NCI-H1436 (cell line): ENCODE results near the gene SNAPIN.

ENCODE experiments used
- DNase-seq: peaks from one replicate; lab custom pipeline; 2025; lab: John Stamatoyannopoulos, UW

SNAPIN gene

GRCh38 chr1:153678519-153679336 is 20.2 kb downstream of the SNAPIN start, which contains the start of gene NPR1:
TSS of gene NPR1 (plus strand) at chr1:153678688. CDS start at chr1:153679109, 421 bp downstream.
- no peak for DNase-seq

GRCh38 chr1:153679337-153680119 is 21.0 kb downstream of the SNAPIN start:
- DNase-seq = no peak

DNA sequence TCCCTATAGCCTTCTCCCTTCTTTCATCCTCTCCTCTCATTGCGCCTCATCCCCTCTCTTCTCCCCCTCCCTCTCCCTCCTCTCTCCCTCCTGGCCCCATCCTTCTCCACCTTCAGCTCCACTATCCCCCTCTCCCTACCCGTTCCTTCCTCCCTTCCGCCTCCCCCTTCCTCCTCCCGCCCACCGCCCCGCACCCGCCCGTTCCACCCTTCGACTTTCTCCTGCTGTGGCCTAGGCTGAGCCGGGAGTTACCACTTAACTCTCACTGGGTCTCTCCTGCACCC is 21.6 kb downstream of the SNAPIN start:
- no peak for DNase-seq

GRCh38 chr1:153682730-153683129 is 24.2 kb downstream of the SNAPIN start:
- DNase-seq = no peak

DNA sequence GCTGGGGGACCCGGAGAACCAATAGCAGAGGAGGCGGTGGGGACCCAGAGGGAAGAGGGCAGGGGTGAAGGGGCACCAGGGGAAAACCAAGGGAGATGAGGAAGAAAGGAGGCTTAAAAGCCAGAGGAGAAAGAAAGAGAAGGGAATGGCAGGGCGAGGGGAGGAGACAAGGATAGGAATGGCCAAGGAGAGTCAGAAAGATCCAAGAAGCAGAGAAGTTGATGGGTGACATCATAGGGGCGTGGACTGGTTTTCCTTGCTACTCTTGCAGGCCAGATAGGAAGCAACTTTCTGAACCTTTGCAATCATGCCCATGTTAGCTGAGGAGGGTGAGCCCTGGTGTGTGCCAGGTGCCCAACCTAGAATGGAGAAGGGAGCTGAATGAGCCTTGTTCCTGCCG is 25.4 kb downstream of the SNAPIN start:
- DNase-seq = no peak

DNA sequence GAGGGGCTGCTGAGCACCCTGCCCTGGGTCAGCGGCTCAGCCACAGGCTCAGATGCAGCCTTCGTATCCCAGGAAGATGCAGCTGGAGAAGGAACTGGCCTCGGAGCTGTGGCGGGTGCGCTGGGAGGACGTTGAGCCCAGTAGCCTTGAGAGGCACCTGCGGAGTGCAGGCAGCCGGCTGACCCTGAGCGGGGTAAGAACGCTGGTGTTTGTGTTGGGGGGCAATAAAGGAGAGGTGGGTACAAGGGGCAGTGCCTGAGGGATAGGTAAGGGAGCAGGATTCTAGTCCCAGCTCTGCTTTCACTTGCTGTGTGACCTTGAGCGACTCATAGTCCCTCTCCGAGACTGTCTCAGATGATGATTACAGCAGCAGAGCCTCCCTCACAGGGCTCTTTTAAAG is 26.4 kb downstream of the SNAPIN start:
- no peak for DNase-seq

DNA sequence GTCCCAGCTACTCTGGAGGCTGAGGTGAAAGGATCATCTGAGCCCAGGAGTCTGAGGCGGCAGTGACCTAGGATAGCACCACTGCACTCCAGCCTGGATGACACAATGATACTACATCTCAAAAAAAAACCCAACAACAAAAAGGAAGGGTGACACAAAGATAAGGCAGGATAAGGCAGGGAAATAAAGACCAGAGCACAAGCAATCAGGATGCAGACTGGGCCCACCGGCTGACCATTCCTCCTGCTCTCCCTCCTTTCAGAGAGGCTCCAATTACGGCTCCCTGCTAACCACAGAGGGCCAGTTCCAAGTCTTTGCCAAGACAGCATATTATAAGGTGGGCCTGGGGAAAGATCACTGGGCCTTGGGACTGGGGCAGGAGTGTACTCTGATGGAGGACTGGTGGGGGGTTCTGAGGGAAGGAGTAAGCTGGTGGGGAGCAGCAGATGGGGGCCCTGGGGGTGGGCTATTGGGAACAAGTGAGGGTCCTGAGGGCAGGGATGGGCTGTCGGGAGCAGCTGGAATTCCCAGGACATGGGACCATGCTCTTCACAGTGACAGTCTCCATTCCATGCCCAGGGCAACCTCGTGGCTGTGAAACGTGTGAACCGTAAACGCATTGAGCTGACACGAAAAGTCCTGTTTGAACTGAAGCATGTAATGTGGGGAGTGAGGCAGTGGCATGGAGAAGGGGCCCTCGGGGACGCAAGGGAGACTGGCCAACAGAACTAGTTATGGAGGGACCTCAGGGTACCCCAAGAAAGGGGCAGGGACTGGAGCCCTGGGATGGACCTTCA is 27.2 kb downstream of the SNAPIN start:
- DNase-seq = no peak

GRCh38 chr1:153687346-153688125 is 29.0 kb downstream of the SNAPIN start:
- DNase-seq = no peak

- DNase-seq = no peak
Measured at GRCh38 chr1:153688276-153688675, 29.8 kb downstream of the SNAPIN start.

- no peak for DNase-seq
Measured at GRCh38 chr1:153688736-153689328, 30.3 kb downstream of the SNAPIN start.

DNA sequence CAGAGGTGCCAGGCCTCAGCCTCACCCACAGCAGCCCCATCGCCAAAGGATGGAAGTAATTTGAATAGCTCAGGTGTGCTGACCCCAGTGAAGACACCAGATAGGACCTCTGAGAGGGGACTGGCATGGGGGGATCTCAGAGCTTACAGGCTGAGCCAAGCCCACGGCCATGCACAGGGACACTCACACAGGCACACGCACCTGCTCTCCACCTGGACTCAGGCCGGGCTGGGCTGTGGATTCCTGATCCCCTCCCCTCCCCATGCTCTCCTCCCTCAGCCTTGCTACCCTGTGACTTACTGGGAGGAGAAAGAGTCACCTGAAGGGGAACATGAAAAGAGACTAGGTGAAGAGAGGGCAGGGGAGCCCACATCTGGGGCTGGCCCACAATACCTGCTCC is 35.0 kb downstream of the SNAPIN start:
- no peak for DNase-seq

DNA sequence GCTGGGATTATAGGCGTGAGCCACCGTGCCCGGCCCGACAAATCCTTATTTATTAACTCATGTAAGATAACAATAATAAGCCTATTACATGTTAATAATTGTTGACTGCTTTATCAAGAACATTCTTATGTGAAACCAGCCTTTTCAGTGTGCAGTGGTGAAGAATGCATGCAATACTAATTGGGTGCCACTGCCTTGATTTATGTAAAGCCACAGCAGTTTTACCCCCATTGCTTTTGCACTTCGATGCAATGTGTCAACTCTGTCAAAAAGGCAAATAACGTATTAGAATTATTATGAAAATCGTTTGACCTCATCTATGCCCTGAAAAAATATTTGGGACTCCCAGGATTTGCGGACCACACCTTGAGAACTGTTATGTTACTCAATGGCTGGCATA is 38.2 kb downstream of the SNAPIN start:
- DNase-seq = no peak

DNA sequence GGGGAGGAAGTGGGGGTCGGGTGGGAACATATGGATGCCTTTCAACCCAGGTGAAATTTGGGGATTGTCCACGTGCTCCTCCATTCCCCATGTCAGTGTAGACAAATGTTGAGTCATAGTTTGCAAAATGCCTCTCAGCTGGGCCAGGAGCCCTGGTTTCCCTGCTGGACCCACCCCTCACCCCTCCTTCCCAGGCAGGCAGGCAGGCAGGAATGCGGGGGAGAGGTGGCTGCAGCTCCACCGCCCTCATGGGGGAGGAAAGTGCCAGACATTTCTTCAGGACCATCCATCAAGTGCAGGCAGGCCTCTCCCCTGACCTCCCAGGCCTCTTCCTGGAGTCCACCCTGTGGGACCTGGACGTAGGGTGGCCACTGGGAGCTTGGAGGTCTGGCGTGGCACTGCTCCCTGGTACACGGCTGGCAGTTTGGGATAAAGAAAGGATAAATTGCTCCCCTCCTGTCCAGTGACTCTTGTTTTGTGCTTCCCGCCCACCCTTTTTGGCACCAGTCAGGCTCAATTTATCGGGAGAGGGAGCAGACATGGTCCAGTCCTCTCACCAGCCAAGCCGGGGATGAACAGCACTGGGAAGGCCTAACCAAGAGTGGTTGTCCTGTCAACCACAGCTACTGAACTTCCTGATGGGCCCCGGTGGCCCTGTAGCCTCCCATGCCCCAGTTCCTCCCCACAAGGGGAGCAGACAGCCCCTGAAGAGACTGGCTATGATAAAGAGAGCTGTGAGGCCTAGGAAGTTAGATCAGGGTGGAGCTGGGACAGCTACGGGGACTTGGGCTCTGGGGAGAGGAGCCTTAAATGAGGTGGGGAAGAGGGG is 38.9 kb downstream of the SNAPIN start:
- DNase-seq = no peak

GRCh38 chr1:153698020-153698922 is 39.8 kb downstream of the SNAPIN start:
- peak; percentile 72 for DNase-seq

- DNase-seq = no peak
Measured at GRCh38 chr1:153698923-153699714, 40.6 kb downstream of the SNAPIN start.

DNA sequence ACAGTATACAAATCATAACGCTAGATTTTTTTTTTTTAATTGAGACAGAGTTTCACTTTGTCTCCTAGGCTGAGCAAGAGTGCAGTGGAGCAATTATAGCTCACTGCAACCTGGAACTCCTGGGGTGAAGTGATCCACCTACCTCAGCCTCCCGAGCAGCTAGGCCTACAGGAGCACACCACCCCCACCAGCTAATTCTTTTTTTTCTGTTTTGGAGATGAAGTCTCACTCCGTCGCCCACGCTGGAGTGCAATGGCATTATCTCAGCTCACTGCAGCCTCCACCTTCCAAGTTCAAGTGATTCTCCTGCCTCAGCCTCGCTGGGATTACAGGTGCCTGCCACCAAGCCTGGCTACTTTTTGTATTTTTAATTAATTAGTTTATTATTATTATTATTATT is 41.3 kb downstream of the SNAPIN start:
- no peak for DNase-seq

- DNase-seq = no peak
Measured at GRCh38 chr1:153705484-153705883, 47.0 kb downstream of the SNAPIN start.

- no peak for DNase-seq
Measured at GRCh38 chr1:153711026-153711425, 52.5 kb downstream of the SNAPIN start.
